Lung (tissue), 12 donors: Measurements from ENCODE around the gene PCDH1. TPM values are rescaled to one million over a fixed set of nuclear protein-coding genes. Genes with fewer than 3 reads are reported as not detected.
A peak's percentile ranks its signal among the peaks of the same experiment; 100 is the strongest.

Experiments
- ATAC-seq: fragments of 200-7000 bp; cut with Tn5 transposase; one replicate; pipeline ENCODE4 v1.9.1; 2020; ENCODE audit warnings: moderate number of reproducible peaks; ENCODE audit not compliant: insufficient read depth, low FRiP score
- DNase-seq, 3 donors: peaks; one replicate each; pipeline ENCODE4 v3.0.0-alpha.2; 2013 to 2017
- H3K27ac ChIP-seq, 2 donors: one replicate each; pipeline ENCODE4 v1.5.1; 2013; ENCODE audit warnings: mild to moderate bottlenecking in 2 of 2, moderate library complexity in 2 of 2, control low read depth in 1 of 2, inconsistent platforms in 1 of 2, low read depth in 1 of 2, low read length in 1 of 2
- H3K27me3 ChIP-seq, 3 donors: one replicate each; pipeline ENCODE4 v1.5.1; 2013; ENCODE audit warnings: low read length in 2 of 3; ENCODE audit not compliant: control insufficient read depth in 3 of 3, insufficient read depth in 3 of 3
- H3K36me3 ChIP-seq, 4 donors: one replicate each; pipeline ENCODE4 v1.5.1; 2013; ENCODE audit warnings: low read length in 4 of 4, mild to moderate bottlenecking in 1 of 4, moderate library complexity in 1 of 4; ENCODE audit not compliant: control insufficient read depth in 4 of 4, insufficient read depth in 4 of 4
- H3K4me1 ChIP-seq, 5 donors: one replicate each; pipeline ENCODE4 v1.5.1; 2013; ENCODE audit warnings: low read length in 5 of 5, mild to moderate bottlenecking in 2 of 5, moderate library complexity in 1 of 5; ENCODE audit not compliant: control insufficient read depth in 5 of 5, insufficient read depth in 5 of 5
- H3K4me3 ChIP-seq: one replicate; pipeline ENCODE4 v1.5.1; 2013; ENCODE audit warnings: mild to moderate bottlenecking, control low read depth, moderate library complexity
- H3K9ac ChIP-seq, 2 donors: one replicate each; pipeline ENCODE4 v1.5.1; 2013; ENCODE audit warnings: low read length in 2 of 2, control low read depth in 1 of 2; ENCODE audit not compliant: insufficient read depth in 1 of 2
- H3K9me3 ChIP-seq, 4 donors: one replicate each; pipeline ENCODE4 v1.5.1; 2013; ENCODE audit warnings: low read length in 3 of 4, mild to moderate bottlenecking in 1 of 4, moderate library complexity in 1 of 4; ENCODE audit not compliant: control insufficient read depth in 4 of 4, insufficient read depth in 3 of 4
- CTCF ChIP-seq: IDR thresholded peaks from 2 replicates; pipeline ENCODE4 v1.5.1; 2012; ENCODE audit warnings: mild to moderate bottlenecking; ENCODE audit errors: control extremely low read depth, extremely low read depth
- WGBS, 2 donors: extraction: QIAGEN DNeasy Blood & Tissue Kit; methylation state at CpG; one replicate each; pipeline ENCODE4 v1.1.7; 2013; 5-methylcytosine and 5-hydroxymethylcytosine counted together
- polyA plus RNA-seq, 2 donors: library from polyadenylated mRNA; stranded (reverse); fragments of 200-250 nt; gene quantifications; one replicate each; pipeline ENCODE4 v1.2.1, GENCODE V29; 2013
- total RNA-seq, 2 donors: library from RNA; depleted of rRNA in 1 of 2; stranded (reverse); fragments of >200 nt in 1 of 2; gene quantifications; one replicate each; pipeline ENCODE4 v1.2.1, GENCODE V29; 2014 to 2021
- donor health status: control.
- donor health status: control.
- donor health status: Bipolar disorder and iron deficiency.
- donor health status: healthy.
- donor health status: DM: yes; HTN: yes; CAD: no.

The PCDH1 gene
- total and polyA plus RNA-seq, 4 donors: 18.2 to 70.2 (median 44.4) TPM

GRCh38 chr5:141825791-141826560, 52.2 kb downstream of the PCDH1 start:
- ATAC-seq: no peak
- no peaks in the 10 kb centered on the region for H3K36me3 ChIP-seq
- WGBS, 2 donors: 52 to 56% methylated on average over 10 of the region's 10 CpGs
- no peak overlapping the region for H3K4me3 ChIP-seq
- no peaks in the 10 kb centered on the region for H3K9me3 ChIP-seq
- peaks cover 0 to 30% (median 4%) of the 10 kb centered on the region in 5 donors for H3K4me1 ChIP-seq
- peak in 1 of 3 donors; percentile 51 for DNase-seq
- no peaks in the 10 kb centered on the region for H3K27me3 ChIP-seq
- no peak overlapping the region for H3K9ac ChIP-seq
- TF ChIP-seq CTCF: peak; percentile 15
- peak overlapping the region in 1 of 2 donors; percentile 17 for H3K27ac ChIP-seq

DNA sequence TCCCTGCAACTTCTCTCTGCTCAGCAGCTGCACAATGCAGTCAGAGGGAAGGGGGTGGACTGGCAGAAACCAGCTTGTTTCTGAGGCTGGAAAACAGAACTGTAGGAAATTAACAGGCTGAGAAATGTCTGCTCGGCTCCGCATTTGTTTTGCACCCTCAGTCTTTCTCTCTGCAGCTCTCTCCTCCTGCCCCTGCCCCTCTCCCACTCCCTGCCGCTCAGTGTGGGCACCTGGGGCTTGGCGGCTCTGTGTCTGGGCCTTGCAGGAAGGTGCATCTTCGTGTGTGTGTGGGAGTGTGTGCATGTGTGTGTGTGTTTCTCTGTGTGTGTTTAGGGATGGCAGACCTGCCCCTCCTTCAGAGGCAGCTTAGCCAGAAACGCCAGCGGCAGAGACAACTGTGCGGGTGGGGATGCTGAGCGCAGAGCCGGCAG, 53.0 kb downstream of the PCDH1 start:
- DNase-seq (no peak), ATAC-seq (no peak)
- peaks cover 0 to 30% (median 4%) of the 10 kb centered on the region in 5 donors for H3K4me1 ChIP-seq
- no peaks in the 10 kb centered on the region for H3K9me3 ChIP-seq
- no peaks in the 10 kb centered on the region for H3K27me3 ChIP-seq
- no peak for TF ChIP-seq CTCF
- no peaks in the 10 kb centered on the region for H3K36me3 ChIP-seq
- no peak overlapping the region for H3K4me3 ChIP-seq
- no peak overlapping the region for H3K9ac ChIP-seq
- 57 to 64% methylated on average over 9 to 10 of the region's 10 CpGs for WGBS, 2 donors
- H3K27ac ChIP-seq: peak overlapping the region in 1 of 2 donors; percentile 4

GRCh38 chr5:141824717-141825116, 53.5 kb downstream of the PCDH1 start:
- no peak for DNase-seq
- peaks cover 0 to 30% (median 4%) of the 10 kb centered on the region in 5 donors for H3K4me1 ChIP-seq
- no peak overlapping the region for H3K9ac ChIP-seq
- no peak overlapping the region for H3K27ac ChIP-seq
- no peak for ATAC-seq
- 80 to 84% methylated on average over 3 of the region's 3 CpGs for WGBS, 2 donors
- TF ChIP-seq CTCF: no peak
- no peaks in the 10 kb centered on the region for H3K27me3 ChIP-seq
- H3K4me3 ChIP-seq: no peak overlapping the region
- H3K36me3 ChIP-seq: no peaks in the 10 kb centered on the region
- no peaks in the 10 kb centered on the region for H3K9me3 ChIP-seq
